Activated CD4-positive, alpha-beta T cell treated with anti-CD3 and anti-CD28 coated beads for 48 hours (primary cell): Measurements from ENCODE around the gene KCNH5.

Experiments
- DNase-seq: peaks from one replicate; pipeline ENCODE4 v3.0.0-alpha.2; 2020

Gene KCNH5

GRCh38 chr14:62663456-62663821 lies 381.8 kb downstream of the KCNH5 start:
- no peak for DNase-seq

- no peak for DNase-seq
Observed at GRCh38 chr14:62662811-62663455, 382.3 kb downstream of the KCNH5 start.

- DNase-seq: no peak
Observed at GRCh38 chr14:62661818-62662217, 383.4 kb downstream of the KCNH5 start.

- no peak for DNase-seq
Observed at GRCh38 chr14:62658631-62659030, 386.6 kb downstream of the KCNH5 start.

- DNase-seq: no peak
Observed at GRCh38 chr14:62657376-62657775, 387.9 kb downstream of the KCNH5 start.

- no peak for DNase-seq
Observed at GRCh38 chr14:62655166-62655565, 390.1 kb downstream of the KCNH5 start.

GRCh38 chr14:62654641-62655040 lies 390.6 kb downstream of the KCNH5 start:
- DNase-seq: no peak
